ENCODE measurements around the gene CLEC2A.

DNA sequence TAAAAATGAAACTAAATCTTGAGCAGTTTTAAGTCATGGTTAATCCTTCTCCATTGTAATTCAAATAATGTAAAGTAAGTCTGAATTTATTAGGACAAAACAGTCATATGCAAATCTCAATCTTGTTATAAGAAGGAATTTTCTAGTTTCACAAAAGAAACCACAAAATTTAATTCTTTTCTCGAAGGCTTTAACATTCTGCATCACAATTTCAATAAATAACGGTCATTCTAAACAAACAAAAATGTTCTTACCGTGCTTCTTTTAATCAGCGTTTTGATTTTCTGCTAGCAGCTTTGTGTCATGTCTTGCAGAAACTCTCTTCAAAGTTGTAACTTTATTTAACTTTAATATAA is 63.2 kb downstream of the CLEC2A start:
- TF ChIP-seq CTCF (IDR thresholded peaks at IDR 0.05), result no peak
- TF ChIP-seq POLR2AphosphoS5 (IDR thresholded peaks at IDR 0.05), result no peak
- no peak for TF ChIP-seq POLR2A (IDR thresholded peaks at IDR 0.05)
